GM12878 (cell line): ENCODE measurements around the gene BGLAP. TPM values are rescaled to one million over a fixed set of nuclear protein-coding genes. Genes with fewer than 3 reads are reported as not detected.

Experiments used
- BACH1 ChIP-seq: fragments of 450-650 bp; IDR thresholded peaks from 2 replicates; pipeline ENCODE4 v1.6.1; 2017; ENCODE audit warnings: mild to moderate bottlenecking, borderline replicate concordance
- DPF2 ChIP-seq: fragments of 450-650 bp; IDR thresholded peaks from 2 replicates; pipeline ENCODE4 v1.6.1; 2017; ENCODE audit warnings: mild to moderate bottlenecking
- EED ChIP-seq: sonication (generic); IDR thresholded peaks from 2 replicates; pipeline ENCODE4 v1.6.1; 2016; ENCODE audit warnings: antibody characterized with exemption, low read depth
- GABPA ChIP-seq: IDR thresholded peaks from 2 replicates; pipeline ENCODE4 v1.6.1; 2014; ENCODE audit warnings: antibody characterized with exemption, low read depth, mild to moderate bottlenecking, inconsistent platforms
- KDM1A ChIP-seq: fragments of 200-600 bp; sonication (generic); IDR thresholded peaks from 2 replicates; pipeline ENCODE4 v1.6.1; 2016; ENCODE audit warnings: borderline replicate concordance
- MTA2 ChIP-seq: fragments of 450-650 bp; IDR thresholded peaks from 2 replicates; pipeline ENCODE4 v1.6.1; 2016; ENCODE audit warnings: low read depth, mild to moderate bottlenecking, moderate library complexity
- PAX5 ChIP-seq: IDR thresholded peaks from 2 replicates; pipeline ENCODE4 v1.6.1; 2011; ENCODE audit warnings: low read depth, low read length, borderline replicate concordance
- POLR2AphosphoS2 ChIP-seq: IDR thresholded peaks from 2 replicates; pipeline ENCODE4 v1.6.1; 2011; ENCODE audit warnings: low read depth, mild to moderate bottlenecking, low read length, improper control_type of control experiment, moderate library complexity
- SRF ChIP-seq, 2 experiments: IDR thresholded peaks; 2 replicates each; pipeline ENCODE4 v1.6.1; 2011; ENCODE audit warnings: low read depth in 2 of 2, low read length in 2 of 2, mild to moderate bottlenecking in 1 of 2, moderate library complexity in 1 of 2
- TCF3 ChIP-seq: IDR thresholded peaks from 2 replicates; pipeline ENCODE4 v1.6.1; 2012; ENCODE audit warnings: low read depth, mild to moderate bottlenecking, low read length, borderline replicate concordance; ENCODE audit not compliant: insufficient read depth
- TCF7 ChIP-seq: IDR thresholded peaks from 2 replicates; pipeline ENCODE4 v1.6.1; 2014; ENCODE audit warnings: antibody characterized with exemption, borderline replicate concordance
- ZBED1 ChIP-seq: IDR thresholded peaks from 2 replicates; pipeline ENCODE4 v1.6.1; 2016; ENCODE audit warnings: borderline replicate concordance
- ZNF24 ChIP-seq: fragments of 450-650 bp; IDR thresholded peaks from 2 replicates; pipeline ENCODE4 v1.6.1; 2017; ENCODE audit warnings: antibody characterized with exemption, mild to moderate bottlenecking
- ZNF274 ChIP-seq: IDR thresholded peaks from one replicate; pipeline ENCODE4 v1.8.0; 2011; ENCODE audit not compliant: insufficient read length, insufficient read depth
- polyA plus RNA-seq, 11 experiments: library from polyadenylated mRNA; depleted of rRNA in 4 of 11; unstranded in 6 of 11; stranded (reverse) in 5 of 11; fragments of >200 nt; fragmentation: Nextera tagmentation in 4 of 11; fragmentation: Illumina TruSeq in 1 of 11; extraction: Ambion mirVana in 4 of 11; extraction: Trizol in 1 of 11; gene quantifications; 1 replicate in 1 of 11; 2 replicates in 10 of 11; pipeline versions ENCODE4 v1.2.1 to v1.2.3, GENCODE V29; 2011 to 2016; ENCODE audit warnings: inconsistent platforms in 2 of 11, missing spikeins in 2 of 11, low read depth in 1 of 11
- total RNA-seq, 4 experiments: library from RNA; depleted of rRNA in 3 of 4; stranded (reverse); fragments of >200 nt in 3 of 4; fragmentation: Illumina TruSeq in 1 of 4; extraction: Trizol in 1 of 4; gene quantifications; 2 replicates each; pipeline versions ENCODE4 v1.2.1 to v1.2.3, GENCODE V29; 2013 to 2021
- TF ChIP-seq, protein P1 (sequence below): fragments of 450-650 bp; IDR thresholded peaks from 2 replicates; pipeline ENCODE4 v1.6.1; 2016; ENCODE audit warnings: mild to moderate bottlenecking, moderate library complexity, borderline replicate concordance
- TF ChIP-seq, protein P2 (sequence below): IDR thresholded peaks from 2 replicates; pipeline ENCODE4 v1.6.1; 2012; ENCODE audit warnings: low read depth, low read length, improper control_type of control experiment
- TF ChIP-seq, protein P3 (sequence below): fragments of 450-650 bp; IDR thresholded peaks from 2 replicates; pipeline ENCODE4 v1.6.1; 2017; ENCODE audit warnings: mild to moderate bottlenecking, low read depth, inconsistent platforms; ENCODE audit not compliant: poor library complexity, severe bottlenecking
- TF ChIP-seq, protein P4 (sequence below): fragments of 450-650 bp; IDR thresholded peaks from 2 replicates; pipeline ENCODE4 v1.6.1; 2016; ENCODE audit warnings: mild to moderate bottlenecking
- TF ChIP-seq, protein P5 (sequence below): fragments of 450-650 bp; formaldehyde crosslinking; IDR thresholded peaks from 2 replicates; pipeline ENCODE4 v1.4.0; 2020; ENCODE audit warnings: mild to moderate bottlenecking, moderate library complexity

The BGLAP gene
- total and polyA plus RNA-seq, 10 of the 15 experiments (the other 5 are each of a cell fraction or from before 2014, with no cell fraction given) = 0.20 to 1.8 (median 0.40) TPM; not detected in 3

DNA sequence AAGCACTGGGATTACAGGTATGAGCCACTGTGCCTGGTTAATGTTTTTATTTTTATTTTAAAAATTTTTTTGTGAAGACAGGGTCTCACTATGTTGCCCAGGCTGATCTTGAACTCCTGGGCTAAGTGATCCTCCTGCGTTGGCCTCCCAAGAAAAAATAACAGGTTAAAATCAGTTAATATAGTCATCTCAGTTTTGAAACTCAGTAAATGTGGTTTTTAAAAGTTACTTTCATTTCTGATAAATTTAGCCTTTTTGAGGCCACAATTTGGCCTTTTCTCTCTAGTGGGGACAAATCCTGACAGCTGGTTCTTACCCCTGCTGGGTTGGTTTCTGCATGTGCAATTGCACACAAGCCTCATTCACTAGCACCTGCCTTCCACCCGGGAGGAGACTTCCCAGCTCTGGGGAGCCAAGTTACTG, 15.9 kb upstream of the BGLAP start (continued):
- TF ChIP-seq, protein P1, sequence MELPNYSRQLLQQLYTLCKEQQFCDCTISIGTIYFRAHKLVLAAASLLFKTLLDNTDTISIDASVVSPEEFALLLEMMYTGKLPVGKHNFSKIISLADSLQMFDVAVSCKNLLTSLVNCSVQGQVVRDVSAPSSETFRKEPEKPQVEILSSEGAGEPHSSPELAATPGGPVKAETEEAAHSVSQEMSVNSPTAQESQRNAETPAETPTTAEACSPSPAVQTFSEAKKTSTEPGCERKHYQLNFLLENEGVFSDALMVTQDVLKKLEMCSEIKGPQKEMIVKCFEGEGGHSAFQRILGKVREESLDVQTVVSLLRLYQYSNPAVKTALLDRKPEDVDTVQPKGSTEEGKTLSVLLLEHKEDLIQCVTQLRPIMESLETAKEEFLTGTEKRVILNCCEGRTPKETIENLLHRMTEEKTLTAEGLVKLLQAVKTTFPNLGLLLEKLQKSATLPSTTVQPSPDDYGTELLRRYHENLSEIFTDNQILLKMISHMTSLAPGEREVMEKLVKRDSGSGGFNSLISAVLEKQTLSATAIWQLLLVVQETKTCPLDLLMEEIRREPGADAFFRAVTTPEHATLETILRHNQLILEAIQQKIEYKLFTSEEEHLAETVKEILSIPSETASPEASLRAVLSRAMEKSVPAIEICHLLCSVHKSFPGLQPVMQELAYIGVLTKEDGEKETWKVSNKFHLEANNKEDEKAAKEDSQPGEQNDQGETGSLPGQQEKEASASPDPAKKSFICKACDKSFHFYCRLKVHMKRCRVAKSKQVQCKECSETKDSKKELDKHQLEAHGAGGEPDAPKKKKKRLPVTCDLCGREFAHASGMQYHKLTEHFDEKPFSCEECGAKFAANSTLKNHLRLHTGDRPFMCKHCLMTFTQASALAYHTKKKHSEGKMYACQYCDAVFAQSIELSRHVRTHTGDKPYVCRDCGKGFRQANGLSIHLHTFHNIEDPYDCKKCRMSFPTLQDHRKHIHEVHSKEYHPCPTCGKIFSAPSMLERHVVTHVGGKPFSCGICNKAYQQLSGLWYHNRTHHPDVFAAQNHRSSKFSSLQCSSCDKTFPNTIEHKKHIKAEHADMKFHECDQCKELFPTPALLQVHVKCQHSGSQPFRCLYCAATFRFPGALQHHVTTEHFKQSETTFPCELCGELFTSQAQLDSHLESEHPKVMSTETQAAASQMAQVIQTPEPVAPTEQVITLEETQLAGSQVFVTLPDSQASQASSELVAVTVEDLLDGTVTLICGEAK = no peak; the same call in 1 of the 2 replicates
- peak; percentile 74; the same call in 1 of the 2 replicates for TF ChIP-seq PAX5
- no peak for TF ChIP-seq SRF (IDR thresholded peaks at IDR 0.05; ENCODE audit: low read depth in 2 of 2, low read length in 2 of 2)
- peak; percentile 58; the same call in 1 of the 2 replicates for TF ChIP-seq BACH1
- TF ChIP-seq, protein P2, sequence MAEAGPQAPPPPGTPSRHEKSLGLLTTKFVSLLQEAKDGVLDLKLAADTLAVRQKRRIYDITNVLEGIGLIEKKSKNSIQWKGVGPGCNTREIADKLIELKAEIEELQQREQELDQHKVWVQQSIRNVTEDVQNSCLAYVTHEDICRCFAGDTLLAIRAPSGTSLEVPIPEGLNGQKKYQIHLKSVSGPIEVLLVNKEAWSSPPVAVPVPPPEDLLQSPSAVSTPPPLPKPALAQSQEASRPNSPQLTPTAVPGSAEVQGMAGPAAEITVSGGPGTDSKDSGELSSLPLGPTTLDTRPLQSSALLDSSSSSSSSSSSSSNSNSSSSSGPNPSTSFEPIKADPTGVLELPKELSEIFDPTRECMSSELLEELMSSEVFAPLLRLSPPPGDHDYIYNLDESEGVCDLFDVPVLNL = no peak
- peak; percentile 96 for TF ChIP-seq EED
- peak; percentile 95; the same call in 1 of the 2 replicates for TF ChIP-seq TCF3
- TF ChIP-seq, protein P3, sequence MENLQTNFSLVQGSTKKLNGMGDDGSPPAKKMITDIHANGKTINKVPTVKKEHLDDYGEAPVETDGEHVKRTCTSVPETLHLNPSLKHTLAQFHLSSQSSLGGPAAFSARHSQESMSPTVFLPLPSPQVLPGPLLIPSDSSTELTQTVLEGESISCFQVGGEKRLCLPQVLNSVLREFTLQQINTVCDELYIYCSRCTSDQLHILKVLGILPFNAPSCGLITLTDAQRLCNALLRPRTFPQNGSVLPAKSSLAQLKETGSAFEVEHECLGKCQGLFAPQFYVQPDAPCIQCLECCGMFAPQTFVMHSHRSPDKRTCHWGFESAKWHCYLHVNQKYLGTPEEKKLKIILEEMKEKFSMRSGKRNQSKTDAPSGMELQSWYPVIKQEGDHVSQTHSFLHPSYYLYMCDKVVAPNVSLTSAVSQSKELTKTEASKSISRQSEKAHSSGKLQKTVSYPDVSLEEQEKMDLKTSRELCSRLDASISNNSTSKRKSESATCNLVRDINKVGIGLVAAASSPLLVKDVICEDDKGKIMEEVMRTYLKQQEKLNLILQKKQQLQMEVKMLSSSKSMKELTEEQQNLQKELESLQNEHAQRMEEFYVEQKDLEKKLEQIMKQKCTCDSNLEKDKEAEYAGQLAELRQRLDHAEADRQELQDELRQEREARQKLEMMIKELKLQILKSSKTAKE = peak; percentile 95
- TF ChIP-seq KDM1A = peak; percentile 86; the same call in 1 of the 2 replicates
- peak; percentile 77 for TF ChIP-seq ZBED1
- TF ChIP-seq ZNF274 = no peak
- TF ChIP-seq, protein P4, sequence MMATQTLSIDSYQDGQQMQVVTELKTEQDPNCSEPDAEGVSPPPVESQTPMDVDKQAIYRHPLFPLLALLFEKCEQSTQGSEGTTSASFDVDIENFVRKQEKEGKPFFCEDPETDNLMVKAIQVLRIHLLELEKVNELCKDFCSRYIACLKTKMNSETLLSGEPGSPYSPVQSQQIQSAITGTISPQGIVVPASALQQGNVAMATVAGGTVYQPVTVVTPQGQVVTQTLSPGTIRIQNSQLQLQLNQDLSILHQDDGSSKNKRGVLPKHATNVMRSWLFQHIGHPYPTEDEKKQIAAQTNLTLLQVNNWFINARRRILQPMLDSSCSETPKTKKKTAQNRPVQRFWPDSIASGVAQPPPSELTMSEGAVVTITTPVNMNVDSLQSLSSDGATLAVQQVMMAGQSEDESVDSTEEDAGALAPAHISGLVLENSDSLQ = peak; percentile 48
- TF ChIP-seq MTA2 = peak; percentile 91
- peak; percentile 29; the same call in 1 of the 2 replicates for TF ChIP-seq TCF7
- TF ChIP-seq, protein P5, sequence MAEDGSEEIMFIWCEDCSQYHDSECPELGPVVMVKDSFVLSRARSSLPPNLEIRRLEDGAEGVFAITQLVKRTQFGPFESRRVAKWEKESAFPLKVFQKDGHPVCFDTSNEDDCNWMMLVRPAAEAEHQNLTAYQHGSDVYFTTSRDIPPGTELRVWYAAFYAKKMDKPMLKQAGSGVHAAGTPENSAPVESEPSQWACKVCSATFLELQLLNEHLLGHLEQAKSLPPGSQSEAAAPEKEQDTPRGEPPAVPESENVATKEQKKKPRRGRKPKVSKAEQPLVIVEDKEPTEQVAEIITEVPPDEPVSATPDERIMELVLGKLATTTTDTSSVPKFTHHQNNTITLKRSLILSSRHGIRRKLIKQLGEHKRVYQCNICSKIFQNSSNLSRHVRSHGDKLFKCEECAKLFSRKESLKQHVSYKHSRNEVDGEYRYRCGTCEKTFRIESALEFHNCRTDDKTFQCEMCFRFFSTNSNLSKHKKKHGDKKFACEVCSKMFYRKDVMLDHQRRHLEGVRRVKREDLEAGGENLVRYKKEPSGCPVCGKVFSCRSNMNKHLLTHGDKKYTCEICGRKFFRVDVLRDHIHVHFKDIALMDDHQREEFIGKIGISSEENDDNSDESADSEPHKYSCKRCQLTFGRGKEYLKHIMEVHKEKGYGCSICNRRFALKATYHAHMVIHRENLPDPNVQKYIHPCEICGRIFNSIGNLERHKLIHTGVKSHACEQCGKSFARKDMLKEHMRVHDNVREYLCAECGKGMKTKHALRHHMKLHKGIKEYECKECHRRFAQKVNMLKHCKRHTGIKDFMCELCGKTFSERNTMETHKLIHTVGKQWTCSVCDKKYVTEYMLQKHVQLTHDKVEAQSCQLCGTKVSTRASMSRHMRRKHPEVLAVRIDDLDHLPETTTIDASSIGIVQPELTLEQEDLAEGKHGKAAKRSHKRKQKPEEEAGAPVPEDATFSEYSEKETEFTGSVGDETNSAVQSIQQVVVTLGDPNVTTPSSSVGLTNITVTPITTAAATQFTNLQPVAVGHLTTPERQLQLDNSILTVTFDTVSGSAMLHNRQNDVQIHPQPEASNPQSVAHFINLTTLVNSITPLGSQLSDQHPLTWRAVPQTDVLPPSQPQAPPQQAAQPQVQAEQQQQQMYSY (CRISPR knock-in tag) = no peak
- peak; percentile 55; the same call in 1 of the 2 replicates for TF ChIP-seq ZNF24
- TF ChIP-seq GABPA = peak; percentile 38; the same call in 1 of the 2 replicates
- TF ChIP-seq DPF2 = peak; percentile 80
- no peak for TF ChIP-seq POLR2AphosphoS2
